Measurements from ENCODE around the gene MLF1. TPM values are rescaled to one million over a fixed set of nuclear protein-coding genes. Genes with fewer than 3 reads are reported as not detected.

MLF1 gene
- total and polyA plus RNA-seq, 9 donors, result 8.5 to 28.3 (median 16.0) TPM

DNA sequence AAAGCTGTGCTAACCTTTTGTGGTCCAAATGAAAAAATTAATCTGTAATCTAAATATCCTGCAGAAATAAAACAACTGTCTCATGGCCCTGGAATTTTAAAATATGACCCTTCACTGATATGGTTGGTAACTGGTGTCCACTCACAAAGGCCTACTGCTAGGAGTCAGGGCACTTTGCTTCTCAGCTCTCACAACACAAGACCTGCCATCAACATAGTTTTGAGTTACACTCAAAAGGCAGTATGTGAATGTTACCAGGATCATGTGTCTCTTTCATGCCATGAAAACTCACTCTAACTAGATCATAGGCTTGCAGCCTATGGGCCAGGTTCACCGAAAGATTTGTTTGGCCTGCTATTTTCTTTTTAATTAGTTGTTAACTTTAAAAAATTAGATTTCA is 10.0 kb upstream of the MLF1 start:
- Histone ChIP-seq H3K9me3 (no peaks in the 10 kb centered on the region), H3K4me3 (no peak overlapping the region), H3K27ac (no peak overlapping the region), H3K4me1 (ENCODE audit: insufficient read depth) (no peaks in the 10 kb centered on the region), H3K36me3 (no peaks in the 10 kb centered on the region), H3K27me3 (no peaks in the 10 kb centered on the region)
- DNase-seq, result no peak
- TF ChIP-seq, protein P1, sequence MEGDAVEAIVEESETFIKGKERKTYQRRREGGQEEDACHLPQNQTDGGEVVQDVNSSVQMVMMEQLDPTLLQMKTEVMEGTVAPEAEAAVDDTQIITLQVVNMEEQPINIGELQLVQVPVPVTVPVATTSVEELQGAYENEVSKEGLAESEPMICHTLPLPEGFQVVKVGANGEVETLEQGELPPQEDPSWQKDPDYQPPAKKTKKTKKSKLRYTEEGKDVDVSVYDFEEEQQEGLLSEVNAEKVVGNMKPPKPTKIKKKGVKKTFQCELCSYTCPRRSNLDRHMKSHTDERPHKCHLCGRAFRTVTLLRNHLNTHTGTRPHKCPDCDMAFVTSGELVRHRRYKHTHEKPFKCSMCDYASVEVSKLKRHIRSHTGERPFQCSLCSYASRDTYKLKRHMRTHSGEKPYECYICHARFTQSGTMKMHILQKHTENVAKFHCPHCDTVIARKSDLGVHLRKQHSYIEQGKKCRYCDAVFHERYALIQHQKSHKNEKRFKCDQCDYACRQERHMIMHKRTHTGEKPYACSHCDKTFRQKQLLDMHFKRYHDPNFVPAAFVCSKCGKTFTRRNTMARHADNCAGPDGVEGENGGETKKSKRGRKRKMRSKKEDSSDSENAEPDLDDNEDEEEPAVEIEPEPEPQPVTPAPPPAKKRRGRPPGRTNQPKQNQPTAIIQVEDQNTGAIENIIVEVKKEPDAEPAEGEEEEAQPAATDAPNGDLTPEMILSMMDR (IDR thresholded peaks at IDR 0.05), result no peak
- TF ChIP-seq EP300 (IDR thresholded peaks at IDR 0.05), result no peak
- TF ChIP-seq POLR2A (IDR thresholded peaks at IDR 0.05), result no peak
- intact Hi-C loops (cut with DNase I), result no loop called here
- 92 to 100% (median 94%) methylated on average over 1 of the region's 1 CpG for WGBS, 3 donors

DNA sequence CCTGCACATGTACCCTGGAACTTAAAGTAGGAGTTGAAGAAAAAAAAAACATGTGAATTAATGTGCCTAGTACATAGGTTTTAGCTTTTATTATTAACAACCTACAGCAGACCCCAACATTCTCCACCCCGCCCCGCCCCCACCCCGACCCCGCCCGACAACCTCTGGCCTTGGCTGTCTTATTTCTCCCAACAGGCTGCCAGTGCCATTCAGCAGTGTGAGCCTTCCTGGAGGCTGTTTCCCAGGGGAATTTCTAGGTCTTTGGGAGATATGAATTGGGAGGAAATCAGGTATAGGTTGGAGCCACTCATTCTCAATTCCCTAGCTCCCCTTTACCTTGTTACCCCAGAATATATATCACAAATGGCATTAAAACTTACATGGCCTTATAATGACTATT is 8.3 kb upstream of the MLF1 start:
- intact Hi-C loops (cut with DNase I), result no loop called here
- 80 to 88% (median 81%) methylated on average over 5 of the region's 5 CpGs for whole genome bisulfite sequencing, 3 donors
- Histone ChIP-seq H3K9me3 (no peaks in the 10 kb centered on the region), H3K27me3 (no peaks in the 10 kb centered on the region), H3K4me1 (ENCODE audit: insufficient read depth) (no peaks in the 10 kb centered on the region), H3K27ac (no peak overlapping the region), H3K4me3 (no peak overlapping the region), H3K36me3 (no peaks in the 10 kb centered on the region)
- DNase-seq, result no peak
- TF ChIP-seq POLR2A (IDR thresholded peaks at IDR 0.05), result no peak
- no peak for TF ChIP-seq EP300 (IDR thresholded peaks at IDR 0.05)
- TF ChIP-seq, protein P1 (IDR thresholded peaks at IDR 0.05), result no peak

DNA sequence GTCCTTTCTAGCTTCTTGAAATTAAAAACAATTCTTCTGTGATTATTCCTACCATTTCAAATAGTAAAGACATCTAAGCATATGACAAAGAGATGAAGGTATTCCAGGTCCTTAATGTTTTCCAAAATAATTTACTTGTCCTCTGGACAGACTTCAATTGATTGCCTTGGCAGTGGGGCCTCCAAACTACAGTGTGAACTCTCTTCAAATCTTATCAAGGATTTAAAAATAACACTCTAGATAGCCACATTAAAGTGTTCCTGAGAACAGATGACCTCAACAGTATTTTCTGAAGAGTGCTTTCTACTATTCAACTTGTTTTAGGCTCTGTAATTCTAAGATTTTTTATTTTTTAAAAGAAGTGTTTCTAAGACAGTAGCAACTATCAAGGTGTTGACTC is 7.9 kb upstream of the MLF1 start:
- intact Hi-C loops (cut with DNase I), result no loop called here
- Histone ChIP-seq H3K27me3 (no peaks in the 10 kb centered on the region), H3K4me3 (no peak overlapping the region), H3K4me1 (ENCODE audit: insufficient read depth) (no peaks in the 10 kb centered on the region), H3K27ac (no peak overlapping the region), H3K36me3 (no peaks in the 10 kb centered on the region), H3K9me3 (no peaks in the 10 kb centered on the region)
- TF ChIP-seq POLR2A (IDR thresholded peaks at IDR 0.05), result no peak
- no peak for TF ChIP-seq EP300 (IDR thresholded peaks at IDR 0.05)
- TF ChIP-seq, protein P1 (IDR thresholded peaks at IDR 0.05), result no peak
- DNase-seq, result no peak

DNA sequence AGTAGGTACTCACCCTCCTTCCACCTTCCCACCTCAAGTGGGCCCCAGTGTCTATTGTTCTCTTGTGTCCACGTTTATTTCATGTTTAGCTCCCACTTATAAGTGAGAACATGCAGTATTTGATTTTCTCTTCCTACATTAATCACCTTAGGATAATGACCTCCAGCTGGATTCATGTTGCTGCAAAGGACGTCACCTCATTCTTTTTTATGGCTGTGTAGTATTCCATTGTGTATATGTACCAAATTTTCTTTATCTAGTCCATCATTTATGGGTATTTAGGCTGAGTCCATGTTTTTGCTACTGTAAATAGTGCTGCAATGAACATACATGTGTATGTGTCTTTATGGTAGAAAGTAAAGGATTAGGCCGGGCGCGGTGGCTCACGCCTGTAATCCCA is 5.9 kb upstream of the MLF1 start:
- H3K4me1 ChIP-seq (ENCODE audit: insufficient read depth), result no peaks in the 10 kb centered on the region
- intact Hi-C loops (cut with DNase I), result no loop called here
- H3K27me3 ChIP-seq, result no peaks in the 10 kb centered on the region
- H3K36me3 ChIP-seq, result no peaks in the 10 kb centered on the region
- no peaks in the 10 kb centered on the region for H3K9me3 ChIP-seq
- no peak for DNase-seq
- TF ChIP-seq, protein P1 (IDR thresholded peaks at IDR 0.05), result no peak
- no peak for TF ChIP-seq POLR2A (IDR thresholded peaks at IDR 0.05)
- no peak for TF ChIP-seq EP300 (IDR thresholded peaks at IDR 0.05)
- WGBS, 3 donors, result 93 to 96% (median 94%) methylated on average over 6 of the region's 6 CpGs
- no peak overlapping the region for H3K4me3 ChIP-seq
- H3K27ac ChIP-seq, result no peak overlapping the region

DNA sequence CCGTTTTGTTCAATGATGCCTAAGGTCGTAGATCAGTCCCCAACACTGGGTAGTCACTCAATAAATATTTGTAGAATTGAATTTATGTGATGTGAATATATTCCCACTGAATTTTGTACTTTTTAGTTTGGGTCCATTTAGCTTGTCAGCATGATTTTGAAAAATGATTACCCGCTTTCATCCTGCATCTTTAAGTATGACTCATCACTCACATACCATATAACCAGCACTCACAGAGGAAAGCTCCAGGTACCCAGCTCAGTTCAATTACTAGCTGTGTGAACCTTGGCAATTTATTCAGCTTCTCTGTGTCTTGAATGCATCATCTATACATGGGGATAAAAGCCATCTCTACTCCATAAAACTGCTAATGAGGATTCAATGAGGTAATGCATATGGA is 2.2 kb upstream of the MLF1 start:
- Histone ChIP-seq H3K27me3 (no peaks in the 10 kb centered on the region), H3K9me3 (no peaks in the 10 kb centered on the region), H3K4me3 (no peak overlapping the region), H3K27ac (no peak overlapping the region), H3K36me3 (no peaks in the 10 kb centered on the region), H3K4me1 (ENCODE audit: insufficient read depth) (peaks cover 4% of the 10 kb centered on the region)
- DNase-seq, result no peak
- intact Hi-C loops (cut with DNase I), result no loop called here
- 73 to 79% (median 78%) methylated on average over 3 of the region's 3 CpGs for WGBS, 3 donors
- TF ChIP-seq POLR2A (IDR thresholded peaks at IDR 0.05), result no peak
- no peak for TF ChIP-seq EP300 (IDR thresholded peaks at IDR 0.05)
- TF ChIP-seq, protein P1 (IDR thresholded peaks at IDR 0.05), result no peak
